Natural killer cell (primary cell): ENCODE data around the gene FAM3B. TPM values are rescaled to one million over a fixed set of nuclear protein-coding genes. Genes with fewer than 3 reads are reported as not detected.

Source experiments
- ATAC-seq, 3 donors: fragments of 150-1000 bp in 2 of 3; fragments of 200-7000 bp in 1 of 3; cut with Tn5 transposase; 1 replicate in 1 of 3; 2 replicates in 2 of 3; pipeline ENCODE4 v1.10.0; 2021; ENCODE audit warnings: mild to moderate bottlenecking in 2 of 3, moderate library complexity in 2 of 3
- DNase-seq, 2 donors: peaks; one replicate each; pipeline versions ENCODE4 v3.0.0 to v3.0.0-alpha.2; 2013 to 2021; ENCODE audit warnings: mixed read lengths in 1 of 2
- H3K27ac ChIP-seq: one replicate; pipeline ENCODE4 v1.5.1; 2013; ENCODE audit warnings: mild to moderate bottlenecking, low read length
- H3K27me3 ChIP-seq: one replicate; pipeline ENCODE4 v1.6.1; 2013; ENCODE audit warnings: low read length; ENCODE audit not compliant: control insufficient read depth, insufficient read depth
- H3K36me3 ChIP-seq: one replicate; pipeline ENCODE4 v1.6.1; 2013; ENCODE audit warnings: low read length; ENCODE audit not compliant: control insufficient read depth, insufficient read depth
- H3K4me1 ChIP-seq: one replicate; pipeline ENCODE4 v1.6.1; 2013; ENCODE audit warnings: low read length; ENCODE audit not compliant: control insufficient read depth, insufficient read depth
- H3K4me3 ChIP-seq: one replicate; pipeline ENCODE4 v1.5.1; 2013; ENCODE audit warnings: low read length
- H3K9me3 ChIP-seq: one replicate; pipeline ENCODE4 v1.6.1; 2013; ENCODE audit warnings: low read length; ENCODE audit not compliant: control insufficient read depth, insufficient read depth
- H3K27ac Mint-ChIP-seq, 2 donors: one replicate each; pipeline ENCODE4 v1.8.0; 2022; ENCODE audit warnings: mild to moderate bottlenecking in 2 of 2, mixed read lengths in 2 of 2, moderate library complexity in 1 of 2
- H3K27me3 Mint-ChIP-seq, 2 donors: one replicate each; pipeline ENCODE4 v1.8.0; 2022; ENCODE audit warnings: low read depth in 2 of 2, mixed read lengths in 2 of 2
- H3K36me3 Mint-ChIP-seq: one replicate; pipeline ENCODE4 v1.8.0; 2022; ENCODE audit warnings: mixed read lengths
- H3K4me1 Mint-ChIP-seq, 2 donors: one replicate each; pipeline ENCODE4 v1.8.0; 2022; ENCODE audit warnings: mixed read lengths in 2 of 2
- H3K4me3 Mint-ChIP-seq: one replicate; pipeline ENCODE4 v1.8.0; 2022; ENCODE audit warnings: mild to moderate bottlenecking, moderate library complexity, mixed read lengths
- H3K9me3 Mint-ChIP-seq, 2 donors: one replicate each; pipeline ENCODE4 v1.8.0; 2022; ENCODE audit warnings: mixed read lengths in 2 of 2
- CTCF ChIP-seq: fragments of 200-600 bp; IDR thresholded peaks from one replicate; pipeline ENCODE4 v1.8.0; 2022; ENCODE audit warnings: antibody characterized with exemption
- WGBS: methylation state at CpG from one replicate; pipeline ENCODE4 v1.1.7; 2013; ENCODE audit warnings: missing lambda C conversion rate; ENCODE audit not compliant: insufficient coverage; 5-methylcytosine and 5-hydroxymethylcytosine counted together
- intact Hi-C: fragments of 100-400 bp; cut with micrococcal nuclease; formaldehyde crosslinking; loops from one replicate; pipeline ENCODE4 v1.14.2; 2022
- total RNA-seq, 4 donors: library from RNA; stranded (reverse); fragments of 120-200 nt in 1 of 4; gene quantifications; one replicate each; pipeline versions ENCODE4 v1.2.3 to v1.2.4, GENCODE V29; 2013 to 2022

FAM3B gene
- total RNA-seq, 3 donors from 2014 or later (not counting 1 experiment from before 2014, with no cell fraction given) = 0.48 TPM; not detected in 2

DNA sequence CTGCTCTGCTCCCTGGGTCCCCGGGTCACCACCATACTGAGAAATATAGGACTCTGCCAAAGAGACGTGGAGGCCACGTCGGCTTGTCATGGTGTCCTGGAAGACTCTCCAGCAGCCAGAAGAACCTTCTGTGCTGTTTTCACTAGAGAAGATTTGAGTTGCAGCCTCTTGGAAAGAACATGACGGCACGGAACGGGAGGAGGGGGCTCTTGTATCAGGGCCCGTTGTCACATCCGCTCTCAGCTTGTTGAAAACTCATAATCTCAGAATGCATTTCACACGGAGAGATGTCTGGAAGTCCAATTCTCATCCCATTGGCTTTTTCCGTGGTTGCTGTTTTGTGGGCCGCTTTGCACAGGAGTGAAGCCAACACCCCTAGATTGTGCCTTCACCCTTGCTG, 39.4 kb upstream of the FAM3B start:
- ATAC-seq = no peak
- H3K36me3 Mint-ChIP-seq = peaks cover 8% of the 10 kb centered on the region
- peaks cover 6 to 43% of the 10 kb centered on the region in 2 donors for H3K27me3 Mint-ChIP-seq

DNA sequence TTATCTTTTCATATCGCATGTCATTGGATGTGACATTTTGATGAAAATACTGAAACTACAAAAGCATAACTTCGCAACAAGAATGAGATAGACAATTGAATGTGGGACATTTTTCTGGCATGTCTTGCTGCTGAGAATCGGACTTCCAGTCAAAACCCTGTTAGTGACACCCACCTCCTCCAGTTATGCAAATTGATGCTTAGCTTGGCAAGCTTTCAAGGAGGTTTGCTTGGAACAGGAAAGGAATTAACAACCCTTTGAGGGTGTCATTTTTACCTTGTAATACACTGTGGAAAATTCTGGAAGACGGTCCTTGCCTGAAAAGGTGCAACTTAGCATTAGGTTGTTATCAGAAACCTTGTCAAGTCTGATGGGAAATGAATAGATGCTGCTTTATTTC, 38.8 kb upstream of the FAM3B start:
- no peak for DNase-seq
- peaks cover 0 to 2% of the 10 kb centered on the region in 2 donors for H3K9me3 Mint-ChIP-seq
- 84% methylated on average over 4 of the region's 4 CpGs for WGBS
- TF ChIP-seq CTCF = no peak
- H3K36me3 Mint-ChIP-seq = peaks cover 1% of the 10 kb centered on the region
- H3K27ac Mint-ChIP-seq = no peak overlapping the region
- intact Hi-C loops = no loop called here
- Histone ChIP-seq H3K4me1 (no peaks in the 10 kb centered on the region), H3K27ac (no peak overlapping the region), H3K27me3 (no peaks in the 10 kb centered on the region), H3K36me3 (no peaks in the 10 kb centered on the region), H3K4me3 (no peak overlapping the region), H3K9me3 (no peaks in the 10 kb centered on the region)
- H3K27me3 Mint-ChIP-seq = peaks cover 4 to 39% of the 10 kb centered on the region in 2 donors
- no peak for ATAC-seq
- H3K4me1 Mint-ChIP-seq = no peaks in the 10 kb centered on the region
- H3K4me3 Mint-ChIP-seq = no peak overlapping the region

More for the DNA sequence above, 39.4 kb upstream of the FAM3B start:
- WGBS = 84% methylated on average over 12 of the region's 12 CpGs
- H3K27ac ChIP-seq = no peak overlapping the region
- intact Hi-C loops = no loop called here
- H3K27me3 ChIP-seq = no peaks in the 10 kb centered on the region
- H3K4me3 Mint-ChIP-seq = no peak overlapping the region
- no peak for DNase-seq
- no peaks in the 10 kb centered on the region for H3K4me1 ChIP-seq
- H3K9me3 Mint-ChIP-seq = peaks cover 2 to 3% of the 10 kb centered on the region in 2 donors
- TF ChIP-seq CTCF = no peak
- no peak overlapping the region for H3K4me3 ChIP-seq
- H3K27ac Mint-ChIP-seq = no peak overlapping the region
- H3K9me3 ChIP-seq = no peaks in the 10 kb centered on the region
- H3K36me3 ChIP-seq = no peaks in the 10 kb centered on the region
- H3K4me1 Mint-ChIP-seq = no peaks in the 10 kb centered on the region

- DNase-seq (no peak), ATAC-seq (no peak)
- no peaks in the 10 kb centered on the region for H3K9me3 Mint-ChIP-seq
- Histone ChIP-seq H3K9me3 (no peaks in the 10 kb centered on the region), H3K36me3 (no peaks in the 10 kb centered on the region), H3K27me3 (no peaks in the 10 kb centered on the region), H3K4me3 (no peak overlapping the region), H3K4me1 (no peaks in the 10 kb centered on the region), H3K27ac (no peak overlapping the region)
- no peaks in the 10 kb centered on the region for H3K4me1 Mint-ChIP-seq
- intact Hi-C loops = loop anchor here (5.0 to 10.0 kb wide), 2 partner anchors 56 to 537 kb away; no protein-coding TSS in a partner anchor
- H3K36me3 Mint-ChIP-seq = no peaks in the 10 kb centered on the region
- no peak overlapping the region for H3K4me3 Mint-ChIP-seq
- H3K27me3 Mint-ChIP-seq = peaks cover 10 to 50% of the 10 kb centered on the region in 2 donors
- TF ChIP-seq CTCF = no peak
- WGBS = 79% methylated on average over 18 of the region's 18 CpGs
- H3K27ac Mint-ChIP-seq = no peak overlapping the region
These were observed 36.3 kb upstream of the FAM3B start for GRCh38 chr21:41280115-41280919.
